HG03571 (cell line): ENCODE results near the gene CPNE6.
"Not testable (repeated sequence)": the region's sequence is repeated elsewhere in the genome, so short reads cannot be mapped to it uniquely, and the experiment has no call there.

Experiments
- ATAC-seq: cut with Tn5 transposase; IDR thresholded peaks from one replicate; pipeline ENCODE4 v1.9.1; 2021; ENCODE audit not compliant: unreplicated experiment

The CPNE6 gene

GRCh38 chr14:24102357-24103048 lies 31.1 kb downstream of the CPNE6 start:
- ATAC-seq = no peak

DNA sequence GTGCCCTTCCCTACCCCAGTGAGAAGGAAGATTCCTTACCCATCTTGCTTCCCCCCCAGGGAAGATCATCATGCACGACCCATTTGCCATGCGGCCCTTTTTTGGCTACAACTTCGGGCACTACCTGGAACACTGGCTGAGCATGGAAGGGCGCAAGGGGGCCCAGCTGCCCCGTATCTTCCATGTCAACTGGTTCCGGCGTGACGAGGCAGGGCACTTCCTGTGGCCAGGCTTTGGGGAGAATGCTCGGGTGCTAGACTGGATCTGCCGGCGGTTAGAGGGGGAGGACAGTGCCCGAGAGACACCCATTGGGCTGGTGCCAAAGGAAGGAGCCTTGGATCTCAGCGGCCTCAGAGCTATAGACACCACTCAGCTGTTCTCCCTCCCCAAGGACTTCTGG lies 32.1 kb downstream of the CPNE6 start:
- no peak for ATAC-seq

GRCh38 chr14:24105609-24106239 lies 34.4 kb downstream of the CPNE6 start:
- not testable (repeated sequence) for ATAC-seq

GRCh38 chr14:24106672-24107271 lies 35.4 kb downstream of the CPNE6 start:
- ATAC-seq = no peak

DNA sequence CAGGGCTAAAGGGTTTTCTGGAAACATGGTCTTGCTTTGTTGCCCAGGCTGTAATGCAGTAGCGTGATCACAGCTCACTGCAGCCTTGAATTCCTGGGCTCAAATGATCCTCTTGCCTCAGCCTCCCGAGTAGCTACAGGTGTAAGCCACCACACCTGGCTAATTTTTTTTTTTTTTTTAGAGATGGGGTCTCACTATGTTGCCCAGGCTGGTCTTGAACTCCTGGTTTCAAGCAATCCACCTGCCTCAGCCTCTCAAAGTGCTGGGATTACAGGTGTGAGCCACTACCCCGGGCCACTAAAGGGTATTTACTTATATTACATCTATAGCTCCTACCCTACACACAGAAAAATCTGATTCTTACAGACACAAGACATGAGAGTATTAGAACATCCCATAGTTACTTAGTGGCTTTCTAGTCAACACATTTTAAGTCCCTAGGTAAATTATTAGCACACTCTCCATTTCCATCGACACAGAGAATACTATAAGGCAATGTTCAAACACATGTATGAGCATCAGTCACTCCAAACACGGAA lies 37.0 kb downstream of the CPNE6 start:
- no peak for ATAC-seq

DNA sequence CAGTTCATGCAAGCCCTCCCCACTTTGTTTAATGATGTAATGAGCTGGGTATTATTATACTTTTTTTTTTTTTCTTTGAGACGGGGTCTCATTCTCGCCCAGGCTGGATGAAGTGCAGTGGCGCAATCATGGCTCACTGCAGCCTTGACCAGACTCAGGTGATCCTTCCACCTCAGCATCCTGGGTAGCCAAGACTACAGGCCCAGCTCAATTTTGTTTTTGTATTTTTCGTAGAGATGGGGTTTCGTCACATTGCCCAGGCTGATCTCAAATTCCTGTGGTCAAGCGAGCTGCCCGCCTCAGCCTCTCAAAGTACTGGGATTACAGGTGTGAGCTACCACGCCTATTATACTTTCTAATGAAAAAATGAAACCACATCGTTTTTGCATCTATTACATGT lies 38.7 kb downstream of the CPNE6 start:
- ATAC-seq = no peak

GRCh38 chr14:24110523-24110922 lies 39.2 kb downstream of the CPNE6 start:
- ATAC-seq = no peak

DNA sequence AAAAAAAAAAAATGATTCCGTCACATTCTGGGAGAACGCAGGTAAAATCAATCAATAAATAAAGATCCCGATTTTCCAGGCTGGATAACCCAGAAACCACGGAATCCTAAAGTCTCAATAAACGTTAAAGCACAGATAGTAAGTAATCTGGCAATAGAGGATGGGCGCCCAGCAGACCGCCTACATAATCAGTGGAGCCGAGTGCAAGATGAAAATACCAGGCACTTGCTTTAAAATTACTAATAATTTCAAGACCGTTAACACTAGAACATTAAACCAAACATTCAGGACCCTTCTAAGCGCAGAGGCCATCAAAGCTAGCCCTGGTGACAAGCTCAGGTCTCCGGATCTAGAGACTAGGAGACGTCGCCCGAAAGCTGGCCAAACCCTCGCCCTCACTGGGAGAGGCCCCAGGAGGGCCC lies 42.0 kb downstream of the CPNE6 start:
- ATAC-seq = no peak

DNA sequence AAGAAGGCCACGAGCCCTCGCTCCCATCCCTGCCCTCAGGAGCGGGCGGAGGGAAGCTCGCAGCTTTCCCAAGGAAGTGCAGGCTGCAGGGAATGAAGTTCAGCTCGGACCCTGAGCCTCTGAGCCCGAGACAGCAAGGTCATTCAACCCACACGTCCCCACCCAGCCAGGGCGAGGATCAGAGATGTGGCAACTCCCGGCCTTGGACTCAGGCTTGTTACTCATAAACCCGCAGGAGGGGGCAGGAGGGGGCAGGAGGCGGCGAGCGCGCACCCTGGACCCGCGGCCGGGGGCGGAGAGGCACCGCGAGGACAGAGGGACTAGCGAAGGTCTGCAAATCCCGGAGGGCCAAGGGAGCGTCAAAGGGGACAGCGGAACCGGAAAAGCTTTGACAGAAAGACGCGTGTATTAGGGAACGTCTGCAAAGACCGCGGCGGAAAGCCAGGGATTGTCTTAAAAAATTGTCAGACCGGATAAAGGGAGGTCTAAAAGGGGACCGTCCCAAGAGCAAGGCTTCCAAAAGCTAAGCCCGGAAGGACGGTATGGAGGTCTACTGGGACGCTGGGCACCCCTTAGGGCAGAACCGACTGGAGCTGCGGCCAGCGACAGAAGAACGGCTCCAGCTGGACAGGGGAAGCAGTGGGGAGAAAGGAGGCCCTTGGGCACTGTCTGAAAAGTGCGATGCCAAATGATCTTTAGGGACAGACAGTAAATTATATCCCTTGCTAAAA lies 42.6 kb downstream of the CPNE6 start:
- peak; percentile 34 for ATAC-seq

- ATAC-seq = peak; percentile 83
Measured at GRCh38 chr14:24114532-24115421, 43.4 kb downstream of the CPNE6 start, which contains the start of the genes DCAF11 and NRL. DCAF11 (plus strand) TSS chr14:24114777; CDS start chr14:24115595, 818 bp downstream. NRL (minus strand) TSS chr14:24114949; CDS start chr14:24082848, 32,101 bp downstream.

GRCh38 chr14:24115422-24116127 lies 44.2 kb downstream of the CPNE6 start:
- no peak for ATAC-seq

DNA sequence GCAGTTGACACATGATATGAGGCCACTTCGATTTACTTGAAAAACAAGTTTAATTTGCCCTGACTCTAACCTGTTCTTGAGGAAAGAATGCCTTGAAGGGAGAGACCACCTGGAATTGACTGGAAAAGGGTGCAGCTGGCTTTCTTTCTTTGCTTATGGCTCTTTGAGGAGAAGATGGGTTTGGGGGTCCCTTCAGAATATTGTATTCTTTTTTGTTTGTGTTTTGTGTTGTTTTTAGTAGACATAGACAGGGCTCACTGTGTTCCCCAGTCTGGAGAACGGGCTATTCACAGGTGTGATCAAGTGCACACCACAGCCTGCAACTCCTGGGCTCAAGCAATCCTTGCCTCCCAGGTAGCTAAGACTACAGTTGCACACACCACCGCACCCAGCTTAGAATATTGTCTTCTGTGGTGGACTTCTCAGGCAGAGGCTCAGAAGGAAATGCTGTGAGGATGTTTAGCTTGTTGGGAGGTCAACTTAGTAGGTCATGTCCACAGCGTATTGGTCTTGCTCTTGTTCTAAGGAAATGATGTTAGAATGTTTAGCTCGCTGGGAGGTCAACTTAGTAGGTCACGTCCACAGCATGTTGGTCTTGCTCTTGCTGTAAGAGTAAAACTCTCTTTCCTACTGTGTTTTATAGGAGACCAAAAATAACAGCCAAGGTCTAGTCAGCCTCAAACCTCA lies 44.9 kb downstream of the CPNE6 start:
- ATAC-seq = no peak

- no peak for ATAC-seq
Measured at GRCh38 chr14:24117179-24117578, 45.8 kb downstream of the CPNE6 start.

GRCh38 chr14:24119691-24120090 lies 48.3 kb downstream of the CPNE6 start:
- ATAC-seq = no peak

GRCh38 chr14:24121210-24121609 lies 49.8 kb downstream of the CPNE6 start:
- no peak for ATAC-seq

GRCh38 chr14:24122416-24122815 lies 51.1 kb downstream of the CPNE6 start:
- ATAC-seq = no peak

DNA sequence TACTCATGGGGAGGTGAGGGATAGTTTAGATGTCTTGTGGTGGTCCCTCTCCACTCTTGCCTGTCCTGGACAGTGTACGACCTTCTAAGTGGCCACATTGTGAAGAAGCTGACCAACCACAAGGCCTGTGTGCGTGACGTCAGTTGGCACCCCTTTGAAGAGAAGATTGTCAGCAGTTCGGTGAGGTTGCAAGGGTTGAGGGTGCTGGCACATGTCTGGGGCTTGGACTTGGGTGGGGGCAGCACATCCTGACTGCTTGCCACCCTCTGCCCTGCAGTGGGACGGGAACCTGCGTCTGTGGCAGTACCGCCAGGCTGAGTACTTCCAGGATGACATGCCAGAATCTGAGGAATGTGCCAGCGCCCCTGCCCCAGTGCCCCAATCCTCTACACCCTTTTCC lies 51.5 kb downstream of the CPNE6 start:
- no peak for ATAC-seq

- ATAC-seq = no peak
Measured at GRCh38 chr14:24123424-24124417, 52.4 kb downstream of the CPNE6 start.
